HG03565 (cell line): ENCODE measurements around the gene APOC1.
A peak's percentile ranks its signal among the peaks of the same experiment; 100 is the strongest.
"Not testable (repeated sequence)": the region's sequence is repeated elsewhere in the genome, so short reads cannot be mapped to it uniquely, and the experiment has no call there.

Source experiments
- ATAC-seq: cut with Tn5 transposase; IDR thresholded peaks from one replicate; pipeline ENCODE4 v1.9.1; 2021; ENCODE audit warnings: mild to moderate bottlenecking, moderate library complexity; ENCODE audit not compliant: unreplicated experiment

The APOC1 gene

DNA sequence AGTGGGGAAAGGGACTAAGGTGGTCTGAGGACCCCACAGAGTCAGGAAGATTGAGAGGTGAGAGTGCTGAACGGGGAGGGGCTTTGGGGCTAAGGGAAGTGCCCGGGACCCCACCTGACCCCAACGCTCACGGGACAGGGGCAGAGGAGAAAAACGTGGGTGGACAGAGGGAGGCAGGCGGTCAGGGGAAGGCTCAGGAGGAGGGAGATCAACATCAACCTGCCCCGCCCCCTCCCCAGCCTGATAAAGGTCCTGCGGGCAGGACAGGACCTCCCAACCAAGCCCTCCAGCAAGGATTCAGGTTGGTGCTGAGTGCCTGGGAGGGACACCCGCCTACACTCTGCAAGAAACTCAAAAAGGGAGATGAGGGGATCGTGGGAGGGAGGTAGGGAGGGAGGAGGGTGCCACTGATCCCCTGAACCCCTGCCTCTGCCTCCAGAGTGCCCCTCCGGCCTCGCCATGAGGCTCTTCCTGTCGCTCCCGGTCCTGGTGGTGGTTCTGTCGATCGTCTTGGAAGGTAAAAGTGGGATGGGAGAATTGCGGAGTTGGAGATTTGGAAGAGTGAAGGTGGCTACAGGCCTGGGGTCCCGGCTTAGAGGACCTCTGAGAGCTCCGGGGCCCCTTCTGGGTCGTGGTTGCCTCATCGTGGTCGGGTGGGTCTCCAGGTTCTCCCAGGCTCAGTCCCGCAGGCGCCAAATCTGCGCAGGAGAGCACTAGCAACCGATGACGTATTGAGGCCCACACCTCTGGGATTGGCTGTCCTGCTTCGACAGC is at the start of gene APOC1:
Gene APOC1, plus strand, starts transcription at position 176 of the 774 bp plus-strand sequence. Its CDS starts 284 bp downstream, at position 460.
- ATAC-seq, result peak; percentile 76

DNA sequence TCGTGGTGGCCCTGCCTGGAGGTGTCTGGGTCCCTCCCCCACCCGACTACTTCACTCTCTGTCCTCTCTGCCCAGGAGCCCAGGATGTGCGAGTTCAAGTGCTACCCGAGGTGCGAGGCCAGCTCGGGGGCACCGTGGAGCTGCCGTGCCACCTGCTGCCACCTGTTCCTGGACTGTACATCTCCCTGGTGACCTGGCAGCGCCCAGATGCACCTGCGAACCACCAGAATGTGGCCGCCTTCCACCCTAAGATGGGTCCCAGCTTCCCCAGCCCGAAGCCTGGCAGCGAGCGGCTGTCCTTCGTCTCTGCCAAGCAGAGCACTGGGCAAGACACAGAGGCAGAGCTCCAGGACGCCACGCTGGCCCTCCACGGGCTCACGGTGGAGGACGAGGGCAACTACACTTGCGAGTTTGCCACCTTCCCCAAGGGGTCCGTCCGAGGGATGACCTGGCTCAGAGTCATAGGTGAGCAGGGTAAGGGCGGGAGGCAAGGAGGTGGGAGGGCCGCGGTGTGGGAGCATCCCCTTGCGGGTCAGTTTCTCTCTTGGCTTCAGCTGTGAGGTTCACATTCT is 49.1 kb upstream of the APOC1 start:
- no peak for ATAC-seq

DNA sequence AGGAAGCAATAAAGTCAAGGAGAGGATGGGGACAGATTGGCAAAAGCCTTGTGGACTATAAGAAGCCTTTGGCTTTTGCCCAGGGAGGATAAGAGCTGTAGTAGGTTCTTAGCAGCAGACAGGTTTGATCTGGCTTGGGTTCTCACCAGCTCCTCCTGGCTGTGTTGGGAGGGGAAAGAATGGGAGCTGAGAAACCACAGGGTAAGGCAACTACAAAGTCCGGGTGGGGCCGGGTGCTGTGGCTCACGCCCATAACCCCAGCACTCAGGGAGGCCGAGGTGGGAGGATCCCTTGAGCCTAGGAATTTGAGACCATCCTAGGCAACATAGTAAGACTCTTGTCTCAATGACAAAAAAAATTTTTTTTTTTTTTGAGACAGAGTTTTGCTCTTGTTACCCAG is 47.7 kb upstream of the APOC1 start:
- no peak for ATAC-seq

DNA sequence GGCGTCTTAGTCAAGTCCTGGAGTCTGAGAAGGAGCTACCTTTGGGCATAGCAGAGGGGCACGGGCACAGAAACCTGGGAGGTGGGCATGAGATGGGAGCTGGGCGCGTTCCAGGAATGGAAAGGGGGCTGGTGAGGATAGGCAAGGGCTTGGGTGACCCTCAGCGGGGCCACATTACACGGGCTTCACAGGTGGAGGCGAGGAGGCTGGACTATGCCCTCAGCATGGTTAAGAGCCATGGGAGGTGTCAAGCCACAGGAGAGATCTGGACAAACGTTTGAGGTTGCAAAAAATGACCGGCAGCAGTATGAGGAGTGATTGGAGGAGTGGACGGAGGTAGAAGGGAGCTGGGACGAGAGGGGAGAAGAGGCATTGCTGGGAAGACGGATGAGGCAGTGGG is 46.8 kb upstream of the APOC1 start:
- ATAC-seq, result no peak

DNA sequence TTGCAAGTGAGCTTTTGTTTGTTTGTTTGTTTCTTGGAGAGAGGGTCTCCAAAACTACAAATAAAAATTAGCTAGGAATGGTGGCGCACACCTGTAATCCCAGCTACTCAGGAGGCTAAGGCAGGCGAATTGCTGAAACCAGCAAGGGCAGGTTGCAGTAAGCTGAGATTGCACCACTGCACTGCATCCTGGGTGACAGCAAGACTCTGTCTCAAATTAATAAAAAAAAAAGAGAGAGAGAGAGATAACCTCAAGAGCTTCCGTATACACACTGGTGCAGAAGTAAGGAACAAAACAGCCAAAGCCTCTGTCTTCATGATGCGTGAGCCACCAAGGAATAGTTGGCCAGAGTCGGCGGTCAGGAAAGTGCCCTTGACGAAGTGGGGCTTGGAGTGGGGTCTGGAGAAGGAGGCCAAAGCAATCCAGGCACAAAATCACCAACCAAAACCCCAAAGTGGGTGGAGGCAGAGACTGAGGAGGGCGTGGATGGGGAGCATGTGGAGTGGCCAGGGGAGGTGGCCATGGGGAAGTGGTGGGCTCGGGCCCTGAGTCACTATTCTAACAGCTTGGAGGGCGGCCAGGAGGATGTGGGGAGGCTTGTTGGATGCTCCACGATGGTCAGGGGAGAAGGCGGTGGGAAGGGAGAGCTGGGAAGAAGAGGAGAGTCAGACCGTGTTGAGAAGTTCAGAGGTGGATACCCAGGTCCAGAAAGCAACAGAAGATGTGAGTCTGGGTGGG is 44.5 kb upstream of the APOC1 start:
- no peak for ATAC-seq

DNA sequence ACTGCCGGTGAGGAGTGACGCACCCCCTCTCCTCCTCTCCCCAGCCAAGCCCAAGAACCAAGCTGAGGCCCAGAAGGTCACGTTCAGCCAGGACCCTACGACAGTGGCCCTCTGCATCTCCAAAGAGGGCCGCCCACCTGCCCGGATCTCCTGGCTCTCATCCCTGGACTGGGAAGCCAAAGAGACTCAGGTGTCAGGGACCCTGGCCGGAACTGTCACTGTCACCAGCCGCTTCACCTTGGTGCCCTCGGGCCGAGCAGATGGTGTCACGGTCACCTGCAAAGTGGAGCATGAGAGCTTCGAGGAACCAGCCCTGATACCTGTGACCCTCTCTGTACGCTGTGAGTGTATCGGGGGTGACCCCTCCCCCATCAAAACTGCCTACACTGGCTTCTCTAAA is 42.6 kb upstream of the APOC1 start:
- ATAC-seq, result no peak

DNA sequence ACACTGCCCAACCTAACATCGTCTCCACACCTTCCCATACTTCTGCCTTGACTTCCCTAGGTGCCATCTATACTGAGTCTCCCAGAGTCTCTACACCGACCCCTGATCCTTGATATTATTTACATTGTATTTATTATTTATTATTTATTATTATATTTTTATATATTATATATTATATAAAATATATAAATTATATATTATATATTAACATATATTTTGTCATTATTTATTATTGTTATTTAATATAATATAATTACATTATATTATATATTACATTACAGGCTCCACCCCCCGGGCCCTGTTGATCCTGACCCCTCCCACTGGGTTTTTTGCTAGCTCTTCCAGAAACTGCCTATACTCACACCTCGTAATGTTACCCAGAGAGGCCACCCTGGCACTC is 41.7 kb upstream of the APOC1 start:
- no peak for ATAC-seq

DNA sequence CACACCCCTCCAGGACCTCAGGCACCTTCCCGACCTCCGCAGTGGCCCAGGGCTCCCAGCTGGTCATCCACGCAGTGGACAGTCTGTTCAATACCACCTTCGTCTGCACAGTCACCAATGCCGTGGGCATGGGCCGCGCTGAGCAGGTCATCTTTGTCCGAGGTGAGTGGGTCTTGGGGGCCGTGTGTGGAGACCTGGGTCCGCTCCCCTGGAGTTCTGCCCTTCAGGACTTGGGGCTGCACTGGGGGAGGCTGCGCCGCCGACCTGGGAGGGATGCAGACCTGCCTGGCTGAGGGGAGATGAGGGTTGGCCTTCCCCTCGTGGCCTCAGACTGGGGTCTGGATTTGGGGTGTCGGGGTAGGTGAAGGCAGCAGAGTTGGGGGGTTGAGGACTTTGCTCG is 40.1 kb upstream of the APOC1 start:
- no peak for ATAC-seq

DNA sequence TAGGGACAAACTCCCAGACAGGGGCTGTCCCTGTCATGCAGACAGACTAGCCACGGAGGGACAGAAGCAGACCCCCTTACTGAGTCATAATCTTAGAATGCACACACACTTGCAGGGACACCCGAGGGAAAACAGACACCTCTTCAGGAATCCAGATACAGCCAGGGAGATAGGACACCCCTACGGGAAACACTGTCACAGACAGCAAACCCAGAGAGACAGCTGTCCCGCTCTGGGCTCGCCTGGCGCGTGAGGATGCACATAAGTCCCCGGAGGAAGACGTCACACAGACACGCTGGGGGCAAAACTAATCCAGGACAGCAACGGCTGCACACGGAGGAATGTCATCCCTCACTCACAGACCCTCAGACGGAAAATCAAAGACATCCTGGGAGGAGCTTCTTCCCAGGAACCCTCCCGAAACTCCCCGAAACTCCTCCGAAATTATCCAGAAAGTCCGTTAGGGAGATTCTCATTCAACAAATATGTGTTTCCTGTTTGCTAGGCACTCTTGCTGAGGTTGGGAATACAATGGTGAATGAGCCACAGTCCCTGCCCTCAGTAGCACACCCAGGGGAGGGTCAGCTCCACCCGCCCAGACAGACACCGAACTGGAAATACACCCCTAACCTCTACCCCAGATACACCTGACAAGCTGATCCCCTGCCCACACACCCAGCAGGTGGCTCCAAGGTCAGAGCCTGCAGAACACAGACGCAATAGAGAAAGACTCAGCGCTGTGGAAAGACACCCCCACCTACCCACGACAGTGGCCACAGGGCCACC is 38.5 kb upstream of the APOC1 start:
- no peak for ATAC-seq

DNA sequence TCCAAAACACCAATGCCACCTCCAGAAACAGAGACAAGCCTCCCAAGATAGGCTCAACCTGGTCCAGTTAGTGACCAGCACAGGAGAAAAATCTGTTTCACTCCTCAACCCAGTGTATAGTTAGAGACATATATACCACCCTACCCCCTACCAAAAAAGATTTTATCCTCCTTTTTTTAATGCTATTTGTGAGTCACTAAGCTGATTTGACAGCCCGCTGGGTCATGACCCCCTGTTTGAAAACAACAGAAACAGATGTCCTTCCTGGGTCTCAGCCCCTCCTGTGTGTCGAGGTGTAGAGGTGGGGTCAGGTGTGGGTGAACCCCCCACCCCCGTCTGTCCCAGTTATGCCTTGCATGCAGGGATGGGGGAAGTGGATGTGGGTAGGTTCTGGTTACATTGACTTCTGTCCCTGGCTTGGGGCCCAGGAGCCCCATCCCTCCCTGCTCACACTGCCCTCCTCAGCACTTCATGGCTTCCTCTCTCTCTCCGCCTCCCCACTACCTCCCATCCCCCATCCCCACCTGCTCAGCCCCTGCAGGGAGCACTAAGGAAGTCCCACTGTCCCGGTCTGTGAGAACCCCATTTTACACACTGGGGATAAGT is 37.4 kb upstream of the APOC1 start:
- no peak for ATAC-seq

DNA sequence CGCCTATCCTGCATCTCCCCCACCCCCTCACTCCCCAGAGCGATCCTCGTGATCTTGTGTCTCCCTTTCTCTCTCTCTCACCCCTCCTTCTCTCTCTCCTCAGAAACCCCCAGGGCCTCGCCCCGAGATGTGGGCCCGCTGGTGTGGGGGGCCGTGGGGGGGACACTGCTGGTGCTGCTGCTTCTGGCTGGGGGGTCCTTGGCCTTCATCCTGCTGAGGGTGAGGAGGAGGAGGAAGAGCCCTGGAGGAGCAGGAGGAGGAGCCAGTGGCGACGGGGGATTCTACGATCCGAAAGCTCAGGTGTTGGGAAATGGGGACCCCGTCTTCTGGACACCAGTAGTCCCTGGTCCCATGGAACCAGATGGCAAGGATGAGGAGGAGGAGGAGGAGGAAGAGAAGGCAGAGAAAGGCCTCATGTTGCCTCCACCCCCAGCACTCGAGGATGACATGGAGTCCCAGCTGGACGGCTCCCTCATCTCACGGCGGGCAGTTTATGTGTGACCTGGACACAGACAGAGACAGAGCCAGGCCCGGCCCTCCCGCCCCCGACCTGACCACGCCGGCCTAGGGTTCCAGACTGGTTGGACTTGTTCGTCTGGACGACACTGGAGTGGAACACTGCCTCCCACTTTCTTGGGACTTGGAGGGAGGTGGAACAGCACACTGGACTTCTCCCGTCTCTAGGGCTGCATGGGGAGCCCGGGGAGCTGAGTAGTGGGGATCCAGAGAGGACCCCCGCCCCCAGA is 36.1 kb upstream of the APOC1 start:
- no peak for ATAC-seq

DNA sequence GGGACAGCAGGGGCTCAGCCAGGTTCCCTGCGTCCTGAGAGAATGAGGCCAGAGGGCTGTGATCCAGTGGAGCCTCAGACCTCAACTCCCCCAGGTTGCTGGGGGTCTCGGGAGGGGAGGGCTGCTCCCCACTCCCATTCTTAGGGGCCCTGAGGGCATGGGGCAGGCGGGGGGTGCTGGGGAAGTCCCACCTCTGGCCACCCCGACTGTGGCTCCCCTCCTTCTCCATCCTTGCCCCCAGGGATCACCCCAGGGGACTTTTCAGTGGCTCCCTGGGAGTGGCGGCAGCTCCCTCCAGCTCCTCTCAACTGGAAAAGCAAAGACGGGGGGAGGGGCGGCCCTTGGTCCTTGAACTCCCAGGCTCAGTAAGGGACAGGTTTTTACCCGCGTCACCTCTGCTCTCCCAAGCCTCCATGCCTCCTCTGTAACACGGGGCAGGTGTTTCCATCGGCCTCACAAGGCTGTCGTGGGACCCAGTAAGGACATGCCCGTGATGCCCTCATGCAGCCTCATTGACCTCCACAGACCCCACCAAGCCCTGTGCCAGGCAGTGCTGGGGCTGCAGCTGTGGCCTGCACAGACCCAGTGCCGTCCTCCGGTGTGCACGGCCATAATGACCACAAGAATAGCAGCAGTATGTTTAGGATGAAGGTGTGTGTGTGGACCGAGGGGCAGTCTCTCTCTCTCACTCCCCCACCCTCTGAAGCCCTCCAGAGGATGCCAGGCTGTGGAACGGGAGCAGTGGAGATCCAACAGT is 34.9 kb upstream of the APOC1 start:
- no peak for ATAC-seq

DNA sequence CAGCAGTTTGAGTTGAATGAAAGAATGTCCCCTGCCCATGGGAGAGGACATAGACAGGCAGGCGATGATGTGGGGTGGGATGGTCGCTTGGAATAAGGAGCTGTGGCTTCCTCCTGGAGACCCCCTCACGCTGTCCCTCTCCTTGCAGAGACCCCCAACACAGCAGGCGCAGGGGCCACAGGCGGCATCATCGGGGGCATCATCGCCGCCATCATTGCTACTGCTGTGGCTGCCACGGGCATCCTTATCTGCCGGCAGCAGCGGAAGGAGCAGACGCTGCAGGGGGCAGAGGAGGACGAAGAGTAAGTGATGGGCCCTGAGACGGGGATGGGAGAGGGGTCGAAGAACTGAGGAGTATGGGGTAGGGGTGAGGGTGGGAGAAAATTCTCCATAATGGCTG is 32.3 kb upstream of the APOC1 start:
- no peak for ATAC-seq

DNA sequence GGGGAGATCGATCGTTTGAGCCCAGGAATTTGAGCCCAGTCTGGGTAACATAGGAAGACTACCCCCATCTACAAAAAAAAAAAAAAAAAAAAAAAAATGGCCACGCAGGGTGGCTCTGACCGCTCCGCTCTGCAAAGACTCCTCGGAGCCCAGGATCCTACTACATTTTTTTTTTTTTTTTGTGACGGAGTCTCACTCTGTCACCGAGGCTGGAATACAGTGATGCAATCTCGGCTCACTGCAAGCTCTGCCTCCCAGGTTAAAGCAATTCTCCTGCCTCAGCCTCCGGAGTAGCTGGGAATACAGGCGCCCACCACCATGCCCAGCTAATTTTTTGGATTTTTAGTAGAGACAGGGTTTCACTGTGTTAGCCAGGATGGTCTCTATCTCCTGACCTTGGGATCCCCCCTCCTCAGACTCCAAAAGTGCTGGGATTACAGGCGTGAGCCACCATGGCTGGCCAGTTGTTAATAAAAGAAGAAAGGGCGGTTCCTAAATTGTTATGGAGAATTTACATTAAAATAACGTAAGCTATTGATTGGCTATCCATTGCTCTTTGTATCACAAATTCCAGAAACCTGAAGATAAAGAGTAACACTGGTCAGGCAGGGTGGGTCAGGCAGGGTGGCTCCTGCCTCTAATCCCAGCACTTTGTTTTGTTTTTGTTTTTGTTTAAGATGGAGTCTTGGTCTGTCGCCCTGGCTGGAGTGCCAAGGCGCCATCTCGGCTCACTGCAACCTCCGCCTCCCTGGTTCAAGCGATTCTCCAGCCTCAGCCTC is 31.6 kb upstream of the APOC1 start:
- ATAC-seq, result not testable (repeated sequence)

DNA sequence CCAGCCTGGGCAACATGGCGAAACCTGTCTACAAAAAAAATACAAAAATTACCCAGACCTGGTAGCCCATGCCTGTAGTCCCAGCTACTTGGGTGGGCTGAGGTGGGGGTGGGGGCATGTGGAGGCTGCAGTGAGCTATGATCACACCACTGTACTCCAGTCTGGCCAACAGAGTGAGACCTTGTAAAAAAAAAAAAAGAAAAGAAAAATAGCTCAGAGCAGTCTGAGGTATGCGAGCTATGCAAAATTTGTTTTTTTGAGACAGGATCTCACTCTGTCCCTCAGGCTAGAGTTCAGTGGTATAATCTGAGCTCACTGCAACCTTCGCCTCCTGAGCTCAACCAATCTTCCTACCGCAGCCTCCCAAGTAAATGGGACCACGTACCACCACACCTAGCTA is 30.5 kb upstream of the APOC1 start:
- ATAC-seq, result no peak

DNA sequence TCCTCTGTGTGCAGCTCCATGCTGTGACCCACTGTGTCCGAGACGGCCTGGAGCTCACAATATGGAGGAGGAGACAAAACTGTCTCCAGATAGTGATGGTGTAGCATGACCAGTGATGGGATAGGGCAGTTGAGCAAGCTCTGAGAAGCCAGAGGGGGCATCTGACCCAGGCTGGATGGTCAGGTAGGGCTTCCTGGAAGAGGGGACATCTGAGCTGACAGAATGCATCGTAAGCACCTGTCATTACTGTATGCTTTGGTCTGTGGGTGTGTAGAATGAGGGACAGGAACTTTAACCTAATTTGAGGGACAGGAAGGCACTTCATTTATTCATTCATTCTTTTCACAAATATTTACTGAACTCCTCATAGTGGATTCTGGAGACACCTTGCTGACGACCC is 29.8 kb upstream of the APOC1 start:
- no peak for ATAC-seq

DNA sequence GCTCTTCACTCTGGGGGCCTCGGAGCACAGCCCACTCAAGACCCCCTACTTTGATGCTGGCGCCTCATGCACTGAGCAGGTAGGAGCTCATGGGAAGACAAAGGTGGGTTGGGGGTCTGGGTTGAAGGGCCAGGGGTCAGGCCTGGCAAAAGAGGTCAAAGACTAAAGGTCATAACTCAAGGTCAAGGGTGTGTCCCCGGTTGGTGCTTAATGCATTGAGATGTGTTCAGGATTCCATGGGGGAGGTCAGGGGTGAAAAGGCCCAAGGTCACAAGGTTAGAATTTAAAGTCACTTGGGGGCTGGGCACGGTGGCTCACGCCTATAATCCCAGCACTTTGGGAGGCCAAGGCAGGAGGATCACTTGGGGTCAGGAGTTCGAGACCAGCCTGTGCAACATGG is 28.3 kb upstream of the APOC1 start:
- ATAC-seq, result no peak

DNA sequence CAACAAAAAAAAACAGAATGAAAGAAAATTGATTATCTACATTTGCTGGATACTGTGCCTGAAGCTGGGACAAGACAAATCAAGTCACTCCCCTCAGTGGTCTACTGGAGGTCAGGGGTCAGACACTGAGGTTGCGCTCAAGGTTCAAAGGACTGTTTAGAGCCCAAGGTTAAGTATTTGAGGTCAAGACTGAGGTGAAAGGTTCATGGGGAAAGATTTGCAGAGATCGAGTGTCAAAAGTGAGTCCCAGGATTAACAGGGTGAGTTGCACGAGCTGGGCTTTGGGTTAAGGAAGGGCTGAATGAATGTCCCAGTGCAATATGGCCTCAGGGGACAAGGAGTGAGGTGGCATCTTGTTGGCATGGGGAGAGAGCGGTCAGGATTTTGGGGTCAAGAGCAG is 26.8 kb upstream of the APOC1 start:
- no peak for ATAC-seq

DNA sequence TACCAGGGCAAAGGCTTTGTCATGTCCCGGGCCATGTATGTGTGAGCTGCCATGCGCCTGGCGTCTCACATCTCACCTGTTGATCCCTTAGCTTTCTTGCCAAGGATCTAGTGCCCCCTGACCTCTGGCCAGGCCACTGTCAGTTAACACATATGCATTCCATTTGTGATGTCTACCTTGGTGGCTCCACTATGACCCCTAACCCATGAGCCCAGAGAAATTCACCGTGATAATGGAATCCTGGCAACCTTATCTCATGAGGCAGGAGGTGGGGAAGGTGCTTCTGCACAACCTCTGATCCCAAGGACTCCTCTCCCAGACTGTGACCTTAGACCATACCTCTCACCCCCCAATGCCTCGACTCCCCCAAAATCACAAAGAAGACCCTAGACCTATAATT is 26.1 kb upstream of the APOC1 start:
- not testable (repeated sequence) for ATAC-seq
